Glomerular visceral epithelial cell (primary cell): ENCODE measurements around the gene GSE1.

ENCODE experiments used
- DNase-seq: peaks from one replicate; pipeline ENCODE4 v3.0.0-alpha.2; 2016; ENCODE audit errors: extremely low spot score

Gene GSE1

DNA sequence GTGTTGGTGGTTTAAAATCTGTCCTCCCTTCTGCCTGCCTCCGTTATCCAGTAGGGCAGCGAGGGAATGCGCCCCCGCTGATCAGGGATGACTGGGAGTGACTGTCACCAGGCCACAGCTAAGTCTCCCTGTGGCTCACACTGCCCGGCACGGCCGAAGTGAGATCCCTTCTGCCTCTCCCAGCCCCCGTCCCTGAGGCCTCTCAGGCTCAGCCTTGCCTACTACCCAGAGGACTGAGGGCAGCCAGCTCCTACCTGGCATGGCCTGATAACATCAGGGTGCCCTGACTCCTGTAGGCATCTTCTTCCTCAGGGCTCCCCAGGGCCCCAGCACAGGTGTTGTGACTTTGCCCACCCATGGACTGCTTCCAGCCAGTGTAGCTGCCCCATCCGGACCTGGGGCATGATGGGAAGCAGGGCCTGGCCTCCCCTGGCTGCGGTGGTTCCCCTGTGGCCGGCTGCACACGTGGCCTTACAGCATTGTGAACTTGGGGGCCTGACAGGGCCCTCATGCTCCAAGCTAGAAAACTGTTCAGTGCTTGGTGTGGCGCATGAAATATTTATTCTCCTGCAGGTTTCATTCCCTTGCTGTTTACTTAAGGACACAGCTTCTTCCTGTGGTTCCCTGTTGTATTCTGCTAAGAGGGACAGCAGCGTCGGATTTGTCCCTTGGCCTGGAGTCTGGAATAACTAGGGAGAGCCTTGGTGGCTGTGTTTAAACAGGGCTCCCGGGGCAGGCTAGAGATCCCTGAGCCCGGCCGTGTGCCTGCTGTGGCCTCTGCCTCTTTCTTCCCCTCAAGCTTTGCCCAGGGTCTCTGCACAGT lies 45.6 kb downstream of the GSE1 start:
- no peak for DNase-seq

DNA sequence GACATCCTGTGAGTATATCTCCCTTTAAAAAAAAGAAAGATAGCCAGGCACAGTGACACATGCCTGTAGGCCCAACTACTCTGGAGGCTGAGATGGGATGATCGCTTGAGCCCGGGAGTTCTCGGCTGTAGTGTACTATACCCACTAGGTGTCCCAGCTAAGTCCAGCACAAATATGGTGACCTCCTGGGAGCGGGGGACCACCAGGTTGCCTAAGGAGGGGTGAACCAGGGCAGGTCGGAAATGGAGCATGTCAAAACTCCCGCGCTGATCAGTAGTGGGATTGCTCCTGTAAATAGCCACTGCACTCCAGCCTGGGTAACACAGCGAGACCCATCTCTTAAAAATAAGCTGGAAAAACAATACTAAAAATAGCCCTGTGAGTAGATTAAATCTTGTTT lies 46.2 kb downstream of the GSE1 start:
- no peak for DNase-seq

DNA sequence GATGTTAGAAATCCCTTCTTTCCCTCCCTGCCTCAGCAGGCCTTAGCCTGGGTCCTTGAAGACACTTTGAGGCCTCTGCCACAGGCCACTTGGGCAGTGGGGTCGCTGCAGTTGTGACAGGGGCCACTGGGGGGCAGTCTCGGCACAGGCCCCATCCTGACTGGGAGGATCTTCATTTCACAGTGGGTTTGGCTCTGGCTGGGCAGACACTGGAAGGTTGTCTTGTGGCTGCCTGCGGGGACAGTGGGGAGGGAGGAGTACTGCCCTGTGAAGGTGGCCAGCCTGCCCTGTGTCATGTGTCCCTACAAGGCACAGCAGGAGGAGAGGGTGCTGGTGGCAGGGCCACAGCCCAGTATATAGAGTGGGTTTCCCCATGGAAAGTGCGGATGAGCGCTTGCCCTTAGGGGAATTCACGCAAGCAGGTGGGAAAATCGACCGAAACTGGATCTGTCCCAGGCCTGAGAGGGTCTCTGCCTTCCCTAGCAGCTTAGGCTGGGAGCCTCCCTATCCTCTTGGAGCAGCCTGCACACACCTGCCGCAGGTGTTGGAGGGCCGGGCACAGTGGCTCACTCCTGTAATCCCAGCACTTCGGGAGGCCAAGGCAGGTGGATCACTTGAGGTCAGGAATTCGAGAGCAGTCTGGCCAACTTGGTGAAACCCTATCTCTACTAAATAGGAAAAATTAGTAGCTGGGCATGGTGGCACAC lies 46.8 kb downstream of the GSE1 start:
- peak; percentile 54 for DNase-seq

DNA sequence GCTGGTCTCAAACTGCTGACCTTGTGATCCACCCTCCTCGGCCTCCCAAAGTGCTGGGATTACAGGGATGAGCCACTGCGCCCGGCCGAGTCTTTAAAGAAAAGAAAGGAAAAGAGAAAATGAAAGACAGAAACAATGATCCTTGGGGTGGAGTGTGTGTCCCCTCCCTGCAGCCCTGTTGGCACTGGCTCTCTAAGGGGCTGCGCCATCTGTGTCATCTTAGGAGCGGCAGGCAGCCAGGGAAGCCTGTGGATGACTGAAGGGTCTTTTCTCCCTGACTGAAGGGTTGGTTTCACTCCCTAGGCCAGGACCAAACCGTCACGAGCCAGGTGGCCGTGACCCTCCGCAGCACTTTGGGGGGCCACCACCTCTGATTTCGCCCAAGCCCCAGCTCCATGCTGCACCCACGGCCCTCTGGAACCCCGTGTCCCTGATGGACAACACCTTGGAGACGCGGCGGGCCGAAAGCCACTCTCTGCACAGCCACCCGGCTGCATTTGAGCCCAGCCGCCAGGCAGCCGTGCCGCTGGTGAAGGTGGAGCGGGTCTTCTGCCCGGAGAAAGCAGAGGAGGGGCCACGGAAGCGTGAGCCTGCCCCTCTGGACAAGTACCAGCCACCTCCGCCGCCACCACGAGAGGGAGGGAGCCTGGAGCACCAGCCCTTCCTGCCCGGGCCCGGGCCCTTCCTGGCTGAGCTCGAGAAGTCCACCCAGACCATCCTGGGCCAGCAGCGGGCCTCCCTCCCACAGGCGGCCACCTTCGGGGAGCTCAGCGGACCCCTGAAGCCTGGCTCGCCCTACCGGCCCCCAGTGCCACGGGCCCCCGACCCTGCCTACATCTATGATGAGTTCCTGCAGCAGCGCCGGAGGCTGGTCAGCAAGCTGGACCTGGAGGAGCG lies 48.0 kb downstream of the GSE1 start:
- no peak for DNase-seq

DNA sequence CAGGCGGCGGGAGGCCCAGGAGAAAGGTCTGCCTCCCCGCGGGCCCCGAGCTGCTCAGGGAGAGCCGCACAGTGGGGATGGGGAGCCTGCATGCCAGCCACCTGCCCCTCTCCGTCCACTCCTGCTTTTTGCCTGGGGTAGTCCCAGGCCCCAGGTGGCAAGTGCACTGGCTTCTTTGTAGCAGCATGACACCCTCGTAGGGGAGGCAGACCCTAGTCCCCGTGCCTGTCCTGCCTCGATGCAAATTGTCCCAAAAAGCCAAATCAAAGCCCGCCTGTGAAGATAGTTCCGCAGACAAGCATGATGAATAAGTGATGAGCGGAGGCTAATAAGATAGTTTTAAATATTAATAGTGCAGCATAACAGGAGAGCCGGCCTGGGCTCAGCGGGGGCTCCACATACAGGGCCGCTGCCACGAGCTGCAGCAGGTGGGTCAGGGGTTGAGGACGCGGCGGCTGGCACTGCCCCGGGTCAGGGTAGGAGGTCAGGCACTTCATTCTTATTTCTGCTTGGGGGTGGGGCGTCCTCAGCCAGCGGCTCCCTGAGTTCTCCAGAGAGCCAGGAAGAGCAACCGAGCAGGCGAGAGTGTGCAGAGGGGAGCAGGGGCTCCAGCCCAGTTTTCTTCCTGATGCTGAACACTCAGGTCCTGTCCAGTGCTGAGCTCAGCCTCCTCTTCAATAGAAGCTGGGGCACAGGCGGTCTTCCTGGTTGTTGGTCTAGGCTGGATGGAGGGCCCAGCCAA lies 48.8 kb downstream of the GSE1 start:
- DNase-seq = no peak

DNA sequence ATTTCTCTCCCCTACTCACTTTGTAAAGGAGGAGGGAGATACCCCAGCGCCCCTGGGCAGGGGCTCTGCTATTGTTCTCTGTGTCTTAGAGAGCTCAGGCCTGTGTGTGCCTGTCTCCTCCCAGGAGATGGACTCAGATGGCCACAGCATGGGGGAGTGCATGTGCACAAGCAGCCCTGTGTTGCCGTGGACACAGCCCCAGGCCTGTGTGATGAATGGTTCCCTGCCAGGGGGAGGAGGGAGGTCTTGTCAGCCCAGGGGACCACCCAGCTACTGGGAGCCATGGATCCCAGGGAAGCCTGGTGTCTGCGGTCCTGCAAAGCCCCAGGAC lies 49.3 kb downstream of the GSE1 start:
- no peak for DNase-seq

DNA sequence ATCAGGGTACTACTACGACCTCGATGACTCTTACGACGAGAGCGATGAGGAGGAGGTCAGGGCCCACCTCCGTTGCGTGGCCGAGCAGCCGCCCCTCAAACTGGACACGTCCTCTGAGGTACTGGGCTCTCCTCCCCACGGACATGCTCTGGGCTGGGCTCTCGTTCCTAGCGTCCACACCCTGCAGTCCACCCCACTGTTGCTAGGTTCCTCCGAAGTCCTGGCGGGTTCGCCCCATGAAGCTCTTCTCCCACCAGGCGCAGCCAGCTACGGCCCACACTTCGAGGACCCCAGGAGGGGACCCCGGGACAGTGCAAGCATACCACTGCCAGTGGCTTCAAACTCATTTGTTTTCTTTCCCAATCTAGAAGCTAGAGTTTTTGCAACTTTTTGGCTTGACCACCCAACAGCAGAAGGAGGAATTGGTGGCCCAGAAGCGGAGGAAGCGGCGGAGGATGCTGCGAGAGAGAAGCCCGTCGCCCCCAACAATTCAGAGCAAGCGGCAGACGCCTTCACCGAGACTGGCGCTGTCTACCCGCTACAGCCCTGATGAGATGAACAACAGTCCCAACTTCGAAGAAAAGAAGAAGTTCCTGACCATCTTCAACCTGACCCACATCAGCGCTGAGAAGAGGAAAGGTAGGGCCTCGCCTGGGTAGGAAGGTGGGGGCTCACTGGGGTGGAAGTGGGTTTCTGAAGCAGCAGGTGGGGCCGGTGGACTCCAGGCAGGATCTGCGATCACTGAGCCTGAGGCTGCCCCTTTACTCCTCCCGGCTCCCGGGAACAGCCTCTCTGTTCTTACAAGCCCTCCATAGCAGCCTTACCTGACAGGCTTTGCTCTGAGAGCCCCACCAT lies 50.1 kb downstream of the GSE1 start:
- no peak for DNase-seq

DNA sequence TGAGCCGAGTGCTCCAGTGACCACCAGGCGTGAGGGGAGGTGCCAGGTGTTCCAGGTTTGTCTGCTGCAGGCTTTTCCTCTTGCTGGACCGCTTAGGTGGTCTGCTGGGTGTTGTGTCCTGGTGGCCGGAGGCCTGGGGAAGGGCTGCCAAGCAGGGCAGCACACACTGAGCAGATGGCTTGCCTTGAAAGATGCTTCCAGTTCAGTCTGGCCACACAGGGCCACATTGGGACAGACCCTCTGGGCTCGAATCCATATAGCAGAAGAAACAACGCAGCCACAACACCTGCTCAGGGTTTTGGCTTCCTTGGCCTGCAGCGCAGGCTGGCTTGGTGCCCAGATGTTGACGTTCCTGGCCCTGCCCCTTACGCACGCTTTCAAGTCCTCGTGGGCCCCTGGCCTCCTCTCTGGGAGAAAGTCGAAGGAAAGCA lies 50.8 kb downstream of the GSE1 start:
- no peak for DNase-seq

DNA sequence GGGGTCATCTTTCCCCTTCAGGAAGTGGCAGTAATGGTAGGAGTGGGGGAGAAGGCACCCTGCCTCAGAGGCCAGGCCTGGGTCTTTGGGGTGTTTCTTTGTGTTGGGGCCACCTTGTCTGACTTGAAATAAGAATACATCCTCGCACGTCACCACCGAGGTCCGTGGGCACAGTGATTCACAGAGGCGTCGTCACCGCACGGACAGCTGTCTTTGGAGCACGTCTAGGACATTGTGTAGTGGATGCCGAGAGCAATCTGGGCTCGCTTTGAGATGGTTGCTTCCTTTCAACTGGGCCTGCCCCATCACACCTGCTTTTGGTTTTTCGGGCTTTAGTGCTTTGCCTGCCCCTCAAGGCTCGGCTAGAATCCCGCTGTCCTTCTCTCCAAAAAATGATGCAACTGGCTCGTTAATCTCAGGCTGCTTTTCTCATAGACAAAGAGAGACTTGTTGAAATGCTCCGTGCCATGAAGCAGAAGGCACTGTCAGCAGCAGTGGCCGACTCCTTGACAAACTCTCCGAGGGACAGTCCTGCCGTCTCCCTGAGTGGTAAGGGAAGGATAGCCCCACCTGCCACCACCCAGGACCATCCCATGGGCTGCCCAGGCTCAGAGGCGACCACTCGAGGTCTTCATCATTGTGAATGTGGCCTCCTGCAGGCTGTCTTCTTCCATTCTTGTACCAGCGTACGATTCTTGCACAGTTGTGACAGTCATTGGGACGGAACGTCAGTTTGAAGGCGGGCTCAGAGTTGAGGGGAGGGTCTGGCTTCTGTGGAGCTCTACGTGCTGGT lies 51.7 kb downstream of the GSE1 start:
- no peak for DNase-seq

DNA sequence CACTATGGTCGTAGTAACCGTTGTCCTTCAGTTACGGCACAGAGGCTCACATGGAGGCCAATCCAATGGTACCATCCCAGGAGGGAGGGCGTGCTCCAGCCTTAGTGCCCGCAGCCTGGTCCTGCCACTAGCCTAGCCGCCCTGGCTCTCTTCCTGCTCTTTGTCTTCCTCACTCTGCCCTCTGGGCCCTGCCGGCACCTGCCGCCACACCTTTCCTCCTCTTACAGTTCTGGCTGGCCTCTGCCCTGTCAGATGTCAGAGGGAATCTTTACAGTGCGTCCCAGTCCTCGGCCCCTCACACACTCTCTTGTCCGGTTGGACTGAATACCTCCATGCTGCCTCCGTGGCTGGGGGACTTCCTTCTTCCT lies 52.2 kb downstream of the GSE1 start:
- DNase-seq = no peak

DNA sequence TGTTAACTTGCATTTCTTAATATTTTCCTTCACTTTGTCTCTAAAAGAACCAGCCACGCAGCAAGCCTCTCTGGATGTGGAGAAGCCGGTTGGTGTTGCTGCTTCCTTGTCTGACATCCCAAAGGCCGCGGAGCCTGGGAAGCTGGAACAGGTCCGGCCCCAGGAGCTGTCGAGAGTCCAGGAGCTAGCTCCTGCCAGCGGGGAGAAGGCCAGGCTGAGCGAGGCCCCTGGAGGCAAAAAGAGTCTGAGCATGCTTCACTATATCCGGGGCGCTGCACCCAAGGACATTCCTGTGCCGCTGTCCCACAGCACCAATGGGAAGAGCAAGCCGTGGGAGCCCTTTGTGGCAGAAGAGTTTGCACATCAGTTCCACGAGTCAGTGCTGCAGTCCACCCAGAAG lies 52.8 kb downstream of the GSE1 start:
- no peak for DNase-seq

DNA sequence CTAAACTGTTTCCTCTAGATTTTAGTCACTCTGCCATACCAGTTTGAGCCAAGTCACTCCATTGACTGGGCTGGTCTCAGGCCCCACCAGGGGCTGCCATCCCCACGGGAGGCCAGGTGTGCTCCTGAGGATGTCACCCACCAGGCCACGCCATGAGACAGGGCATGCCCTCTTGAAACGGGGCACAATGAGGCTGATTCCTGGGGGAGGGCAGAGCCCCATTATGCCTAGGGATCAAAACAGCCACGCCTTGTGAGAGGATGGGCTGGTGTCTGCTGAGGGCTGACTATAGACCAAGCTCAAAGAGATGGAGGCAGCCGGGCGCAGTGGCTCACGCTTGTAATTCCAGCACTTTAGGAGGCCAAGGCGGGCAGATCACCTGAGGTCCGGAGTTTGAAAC lies 54.1 kb downstream of the GSE1 start:
- no peak for DNase-seq

DNA sequence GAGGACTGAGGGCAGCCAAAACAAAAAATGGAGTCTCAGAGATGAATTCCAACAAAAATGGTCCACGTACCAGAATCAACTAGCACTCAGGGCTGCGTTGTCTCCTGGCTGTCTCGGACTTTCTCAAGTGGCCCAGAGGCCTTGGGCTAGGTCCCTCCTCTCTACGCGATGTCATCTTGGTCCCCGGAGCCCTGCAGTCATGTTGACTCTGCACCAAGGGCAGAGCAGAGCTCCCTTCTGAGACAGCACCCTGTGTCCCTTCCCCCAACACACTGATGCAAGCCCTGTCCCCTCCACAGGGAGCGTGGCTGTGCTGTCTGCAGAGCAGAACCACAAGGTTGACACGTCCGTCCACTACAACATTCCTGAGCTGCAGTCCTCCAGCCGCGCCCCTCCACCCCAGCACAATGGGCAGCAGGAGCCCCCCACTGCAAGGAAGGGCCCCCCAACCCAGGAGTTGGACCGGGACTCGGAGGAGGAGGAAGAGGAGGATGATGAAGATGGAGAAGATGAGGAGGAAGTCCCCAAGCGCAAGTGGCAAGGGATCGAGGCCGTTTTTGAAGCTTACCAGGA lies 54.8 kb downstream of the GSE1 start:
- no peak for DNase-seq

DNA sequence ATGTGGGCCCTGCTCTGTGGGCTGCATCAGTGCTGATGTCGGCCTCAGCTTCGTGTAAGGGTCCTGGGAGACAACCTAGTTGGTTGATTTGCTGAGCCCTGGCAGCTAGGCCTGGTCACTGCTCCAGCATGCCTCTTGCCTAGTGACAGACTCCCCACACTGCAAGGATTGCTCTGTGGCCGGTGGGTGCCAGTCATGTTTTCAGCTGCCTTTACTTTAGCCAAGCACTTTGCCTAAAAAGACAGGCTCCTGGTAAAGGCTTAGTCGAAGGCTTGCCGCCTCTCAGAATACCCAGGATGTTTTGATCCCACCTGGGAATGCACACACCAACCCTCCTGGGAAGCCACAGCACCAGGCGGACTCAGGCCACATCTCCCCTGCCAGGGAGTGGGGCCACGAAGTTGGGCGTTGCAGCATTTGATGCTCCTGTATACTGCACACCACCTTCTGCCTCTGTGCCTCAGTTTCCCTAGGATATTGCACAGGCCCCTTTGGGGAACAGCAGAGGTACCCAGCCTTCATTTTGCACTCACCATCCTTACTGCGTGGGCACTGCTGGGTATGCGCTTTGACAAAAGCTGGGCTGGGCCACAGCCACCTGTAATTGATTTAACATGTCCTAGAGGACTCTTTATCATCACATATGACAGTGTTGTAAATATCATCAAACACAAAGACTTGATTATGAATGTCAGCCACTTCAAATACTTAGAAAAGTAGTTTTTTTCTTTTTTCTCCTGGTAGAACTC lies 55.7 kb downstream of the GSE1 start:
- DNase-seq = no peak

DNA sequence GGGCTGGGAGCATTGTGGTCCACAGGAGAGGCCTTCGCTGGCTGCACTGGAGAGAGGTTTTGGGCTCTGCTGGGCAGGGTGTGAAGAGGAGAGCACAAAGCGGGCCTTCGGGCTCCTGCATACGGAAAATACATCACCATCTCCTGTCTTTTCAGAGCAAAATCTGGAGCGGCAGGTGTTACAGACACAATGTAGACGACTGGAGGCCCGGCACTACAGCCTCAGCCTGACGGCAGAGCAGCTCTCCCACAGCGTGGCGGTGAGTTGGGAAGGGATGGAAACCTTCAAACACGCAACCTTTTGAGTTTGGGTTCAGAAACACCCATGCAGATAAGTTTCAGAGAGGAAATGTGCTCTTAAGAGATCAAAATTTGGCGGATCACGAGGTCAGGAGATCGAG lies 57.7 kb downstream of the GSE1 start:
- DNase-seq = no peak

DNA sequence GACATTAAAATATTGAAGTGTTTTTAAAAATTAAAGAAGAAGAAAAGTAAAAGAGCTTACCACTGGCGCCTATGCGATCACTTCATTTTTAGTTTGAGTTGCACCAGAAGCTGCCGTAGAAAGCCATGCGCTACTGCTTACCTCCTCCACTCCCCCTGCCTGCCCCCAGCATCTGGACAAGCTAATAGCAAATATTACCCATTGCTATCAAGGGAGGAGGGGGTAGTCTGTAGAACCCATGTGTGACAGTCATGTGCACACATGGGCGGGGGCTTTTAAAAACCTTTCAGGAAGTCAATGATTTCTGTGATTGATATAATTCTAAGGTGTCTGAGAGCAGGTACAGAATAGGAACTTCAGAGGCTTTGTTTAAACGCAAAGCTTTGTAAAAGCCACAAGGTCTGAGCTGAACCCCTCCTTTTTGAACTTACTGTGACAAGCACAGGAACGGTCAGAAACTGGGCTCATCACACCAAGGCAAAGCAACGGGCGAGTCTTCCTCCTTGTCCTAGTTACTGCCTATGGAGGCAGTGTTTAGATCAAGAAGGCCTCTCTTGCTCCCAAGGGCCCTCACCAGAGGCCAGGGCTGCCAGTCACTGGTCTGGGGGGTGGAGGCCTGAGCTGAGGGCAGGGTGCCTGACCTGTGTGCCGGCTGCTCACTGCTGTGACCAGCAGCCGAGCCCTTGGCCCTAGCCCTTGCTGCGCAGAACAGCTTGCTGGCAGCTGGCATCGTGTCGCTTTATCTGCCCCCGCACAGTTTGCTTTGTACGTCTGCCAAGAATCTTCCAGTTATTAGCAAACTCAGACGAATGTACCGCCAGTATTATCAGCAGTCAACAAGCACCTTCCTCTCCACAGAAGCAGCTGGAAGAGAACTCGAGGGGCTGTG lies 60.7 kb downstream of the GSE1 start:
- no peak for DNase-seq

DNA sequence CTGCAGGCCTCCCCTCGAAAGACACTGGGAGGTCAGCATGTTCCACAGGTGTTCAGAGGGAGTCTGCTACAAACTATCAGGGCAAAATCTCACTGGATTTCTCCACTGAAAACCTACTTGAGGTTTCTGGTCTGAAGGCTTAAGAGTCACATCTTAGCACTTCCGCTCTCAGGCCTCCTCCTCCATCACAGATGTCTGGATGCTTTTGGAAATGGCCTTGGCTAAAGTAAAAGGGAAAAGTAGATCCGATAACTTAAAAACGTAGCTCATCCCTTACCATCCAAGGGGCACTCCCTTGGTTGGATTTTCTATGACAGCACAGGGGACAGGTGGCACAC lies 61.3 kb downstream of the GSE1 start:
- DNase-seq = no peak

DNA sequence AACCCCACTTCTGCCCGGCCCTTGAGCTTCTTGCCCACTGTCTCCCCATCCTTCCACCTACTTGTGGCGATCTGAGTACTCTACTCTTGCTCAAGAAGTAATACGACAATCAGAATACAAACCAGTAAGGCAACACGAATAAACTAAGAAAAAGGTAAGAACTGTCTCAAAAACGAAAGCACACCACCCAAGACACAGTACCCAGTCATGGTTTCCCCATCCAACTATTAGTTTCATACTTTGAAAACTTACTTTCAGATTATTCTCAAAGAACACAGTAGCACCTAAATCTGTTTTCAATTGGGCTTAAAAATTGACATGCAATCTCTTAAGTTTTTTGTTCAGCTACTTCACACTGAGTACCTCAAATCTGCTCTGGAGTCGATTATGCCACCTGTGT lies 61.7 kb downstream of the GSE1 start:
- no peak for DNase-seq
